PFSK-1 (cell line): ENCODE measurements around the gene N4BP2.

Experiments used
- FOXP2 ChIP-seq: optimal IDR thresholded peaks from 2 replicates; pipeline ENCODE3; 2011; ENCODE audit warnings: borderline replicate concordance, control low read depth, inconsistent platforms; ENCODE audit not compliant: insufficient read depth; ENCODE audit errors: extremely low read length, extremely low read depth
- POLR2AphosphoS5 ChIP-seq: IDR thresholded peaks from 2 replicates; pipeline ENCODE4 v1.6.1; 2012; ENCODE audit warnings: low read depth, mild to moderate bottlenecking, control low read depth, low read length, moderate library complexity
- REST ChIP-seq, 2 experiments: IDR thresholded peaks; 2 replicates each; pipeline versions ENCODE4 v1.6.1 to v1.8.0; 2011 to 2012; ENCODE audit warnings: low read depth in 2 of 2, low read length in 2 of 2, control low read depth in 1 of 2, inconsistent platforms in 1 of 2, mild to moderate bottlenecking in 1 of 2, moderate library complexity in 1 of 2; ENCODE audit not compliant: insufficient read depth in 1 of 2
- SIN3A ChIP-seq: IDR thresholded peaks from 2 replicates; pipeline ENCODE4 v1.6.1; 2012; ENCODE audit warnings: mild to moderate bottlenecking, low read length, moderate library complexity, borderline replicate concordance; ENCODE audit not compliant: insufficient read depth
- TAF1 ChIP-seq: IDR thresholded peaks from 2 replicates; pipeline ENCODE4 v1.6.1; 2012; ENCODE audit warnings: low read length, control low read depth, borderline replicate concordance; ENCODE audit not compliant: insufficient read depth

Gene N4BP2

DNA sequence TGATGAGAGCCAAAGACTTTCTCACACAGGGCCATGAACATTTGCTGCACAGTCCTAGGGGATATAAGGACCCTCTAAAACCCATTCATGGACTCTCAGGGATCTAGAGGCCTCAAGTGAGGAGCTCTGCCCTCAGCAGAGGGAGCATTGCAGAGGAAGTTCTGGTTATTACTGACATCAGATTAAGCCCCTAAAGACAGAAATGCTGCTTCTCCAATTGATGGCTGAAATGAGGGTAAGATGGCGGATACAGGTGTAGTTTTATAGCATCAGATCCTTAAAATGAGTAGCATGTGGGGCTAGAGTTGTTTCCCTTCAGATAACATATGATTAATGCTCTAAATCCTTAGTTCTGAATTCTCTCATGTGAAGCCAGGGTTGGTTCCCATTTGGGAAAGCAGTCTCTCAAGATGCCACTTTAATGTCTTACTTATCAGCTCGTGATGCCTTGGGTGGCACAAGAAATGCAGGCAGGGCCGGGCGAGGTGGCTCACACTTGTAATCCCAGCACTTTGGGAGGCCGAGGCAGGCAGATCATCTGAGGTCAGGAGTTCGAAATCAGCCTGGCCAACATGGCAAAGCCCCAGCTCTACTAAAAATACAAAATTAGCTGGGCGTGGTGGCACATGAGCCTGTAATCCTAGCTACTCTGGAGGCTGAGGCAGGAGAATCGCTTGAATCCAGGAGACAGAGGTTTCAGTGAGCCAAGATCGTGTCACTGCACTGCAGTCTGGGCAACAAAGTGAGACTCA lies 148.0 kb downstream of the N4BP2 start:
- TF ChIP-seq POLR2AphosphoS5 (no peak), REST (IDR thresholded peaks at IDR 0.05; ENCODE audit: insufficient read depth in 1 of 2, low read depth in 2 of 2, low read length in 2 of 2) (no peak), FOXP2 (no peak), TAF1 (no peak), SIN3A (no peak)

DNA sequence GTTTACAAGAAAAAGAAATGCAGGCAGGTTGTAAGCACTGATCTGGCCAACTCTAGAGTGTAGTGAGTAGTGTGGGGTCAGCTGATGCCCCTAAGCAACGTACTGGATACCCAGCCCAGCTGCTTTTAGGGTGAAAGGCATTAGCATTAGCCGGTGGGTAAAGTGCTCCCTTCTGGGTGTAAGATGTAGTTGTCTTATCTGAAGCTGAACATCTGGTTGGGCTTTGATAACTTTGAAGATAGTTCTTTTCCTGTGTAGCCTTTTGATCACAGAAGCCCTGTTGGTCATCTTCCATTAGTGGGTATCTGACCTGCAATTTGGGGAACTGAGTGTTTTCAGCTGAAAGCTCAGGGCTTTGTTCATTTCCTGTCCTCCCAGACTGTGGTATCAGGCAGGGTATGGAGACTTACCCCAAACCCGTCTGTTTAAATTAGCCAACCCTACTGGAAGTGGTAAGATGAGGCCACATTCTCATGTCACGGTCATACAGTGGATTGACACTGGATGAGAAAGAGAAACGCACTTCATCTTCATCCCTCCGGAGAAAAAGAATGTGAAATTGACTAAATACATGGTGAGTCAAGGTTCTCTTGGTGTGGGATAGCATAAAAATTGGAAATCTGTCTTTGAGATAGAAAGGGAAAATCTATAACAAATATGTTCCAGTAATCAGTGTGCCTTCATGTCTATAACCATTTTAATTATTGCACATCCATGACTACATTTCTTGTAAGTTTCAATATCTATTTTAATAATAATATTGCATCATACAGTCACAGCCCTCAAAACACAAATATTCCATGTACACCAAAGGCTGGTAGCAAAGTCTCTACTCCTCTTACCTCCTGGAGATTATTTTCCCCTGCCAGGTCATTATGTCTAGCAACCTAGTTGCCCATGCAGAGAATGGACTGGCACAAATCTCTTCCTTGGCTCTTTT lies 148.9 kb downstream of the N4BP2 start:
- TF ChIP-seq POLR2AphosphoS5 (no peak), TAF1 (no peak), REST (IDR thresholded peaks at IDR 0.05; ENCODE audit: insufficient read depth in 1 of 2, low read depth in 2 of 2, low read length in 2 of 2) (no peak), FOXP2 (no peak), SIN3A (no peak)

GRCh38 chr4:40206426-40206825 lies 149.8 kb downstream of the N4BP2 start:
- TF ChIP-seq FOXP2 = no peak
- TF ChIP-seq TAF1 = no peak
- TF ChIP-seq SIN3A = no peak
- TF ChIP-seq POLR2AphosphoS5 = no peak
- no peak for TF ChIP-seq REST (IDR thresholded peaks at IDR 0.05; ENCODE audit: insufficient read depth in 1 of 2, low read depth in 2 of 2, low read length in 2 of 2)
